WTC11 (cell line): Measurements from ENCODE around the gene TMEM127. TPM values are rescaled to one million over a fixed set of nuclear protein-coding genes. Genes with fewer than 3 reads are reported as not detected.

Experiments
- ATAC-seq: fragments of 200-7000 bp; cut with Tn5 transposase; 2 replicates; pipeline ENCODE4 v1.10.0; 2021; ENCODE audit warnings: mild to moderate bottlenecking, moderate library complexity
- CTCF ChIA-PET: fragments of 300-600 bp; sonication (Branson Sonifier 250); formaldehyde crosslinking; loops from one replicate; lab custom pipeline; 2021; ENCODE audit warnings: antibody characterized with exemption; lab: Charles Lee
- POLR2A ChIA-PET: fragments of 350-600 bp; sonication (Branson Sonifier 250); formaldehyde crosslinking; loops from one replicate; lab custom pipeline; 2021; ENCODE audit warnings: antibody characterized with exemption; lab: Charles Lee
- DNase-seq: peaks from one replicate; pipeline ENCODE4 v3.0.0; 2021; ENCODE audit warnings: low spot score
- H3K27ac Mint-ChIP-seq: 2 replicates; pipeline ENCODE4 v1.8.0; 2021; ENCODE audit warnings: mixed read lengths
- H3K27me3 Mint-ChIP-seq: 2 replicates; pipeline ENCODE4 v1.8.0; 2021; ENCODE audit warnings: low read depth, mild to moderate bottlenecking, moderate library complexity, mixed read lengths
- H3K36me3 Mint-ChIP-seq: 2 replicates; pipeline ENCODE4 v1.8.0; 2021; ENCODE audit warnings: mixed read lengths
- H3K4me1 Mint-ChIP-seq: 2 replicates; pipeline ENCODE4 v1.8.0; 2022; ENCODE audit warnings: mixed read lengths
- H3K4me3 Mint-ChIP-seq: 2 replicates; pipeline ENCODE4 v1.8.0; 2021; ENCODE audit warnings: mild to moderate bottlenecking, moderate library complexity, mixed read lengths
- H3K9me3 Mint-ChIP-seq: 2 replicates; pipeline ENCODE4 v1.8.0; 2021; ENCODE audit warnings: mixed read lengths
- AR ChIP-seq: fragments of 250-450 bp; sonication (Bioruptor Pico); IDR thresholded peaks from 2 replicates; pipeline ENCODE4 v1.9.0; 2021; ENCODE audit warnings: mild to moderate bottlenecking
- ATF2 ChIP-seq: sonication (generic); formaldehyde crosslinking; IDR thresholded peaks from 2 replicates; pipeline ENCODE4 v1.8.1; 2022; ENCODE audit warnings: low read depth, missing genetic modification reagents, borderline replicate concordance
- CBFB ChIP-seq: sonication (generic); formaldehyde crosslinking; IDR thresholded peaks from 2 replicates; pipeline ENCODE4 v1.8.1; 2022; ENCODE audit warnings: mild to moderate bottlenecking, low read depth, missing genetic modification reagents
- CREB1 ChIP-seq: sonication (generic); formaldehyde crosslinking; IDR thresholded peaks from 2 replicates; pipeline ENCODE4 v1.8.0; 2023; ENCODE audit warnings: mild to moderate bottlenecking, missing genetic modification reagents
- ERG ChIP-seq: fragments of 250-450 bp; sonication (Bioruptor Pico); IDR thresholded peaks from 2 replicates; pipeline ENCODE4 v1.8.0; 2021; ENCODE audit warnings: mild to moderate bottlenecking
- GRHL2 ChIP-seq: fragments of 250-450 bp; sonication (Bioruptor Pico); IDR thresholded peaks from 2 replicates; pipeline ENCODE4 v1.8.0; 2022; ENCODE audit warnings: mild to moderate bottlenecking, moderate library complexity; ENCODE audit not compliant: insufficient replicate concordance, severe bottlenecking
- JAZF1 ChIP-seq: fragments of 250-450 bp; sonication (Bioruptor Pico); IDR thresholded peaks from 2 replicates; pipeline ENCODE4 v1.9.0; 2021; ENCODE audit warnings: moderate library complexity, mild to moderate bottlenecking, inconsistent platforms
- JUN ChIP-seq: sonication (generic); formaldehyde crosslinking; IDR thresholded peaks from 2 replicates; pipeline ENCODE4 v1.8.0; 2023; ENCODE audit warnings: mild to moderate bottlenecking, missing genetic modification reagents
- MYBL2 ChIP-seq: sonication (generic); formaldehyde crosslinking; IDR thresholded peaks from 2 replicates; pipeline ENCODE4 v1.8.1; 2023; ENCODE audit warnings: mild to moderate bottlenecking, moderate library complexity, missing genetic modification reagents
- RELA ChIP-seq: sonication (generic); formaldehyde crosslinking; IDR thresholded peaks from 2 replicates; pipeline ENCODE4 v1.8.1; 2022; ENCODE audit warnings: missing genetic modification reagents, mild to moderate bottlenecking, borderline replicate concordance
- SP1 ChIP-seq: sonication (generic); formaldehyde crosslinking; conservative IDR thresholded peaks from 2 replicates; pipeline ENCODE4 v1.8.1; 2022; ENCODE audit warnings: missing genetic modification reagents
- TEAD4 ChIP-seq: sonication (generic); formaldehyde crosslinking; IDR thresholded peaks from 2 replicates; pipeline ENCODE4 v1.8.0; 2022; ENCODE audit warnings: mild to moderate bottlenecking, missing genetic modification reagents
- USF1 ChIP-seq: sonication (generic); formaldehyde crosslinking; IDR thresholded peaks from 2 replicates; pipeline ENCODE4 v1.8.0; 2022; ENCODE audit warnings: mild to moderate bottlenecking, missing genetic modification reagents
- ZNF219 ChIP-seq: sonication (generic); formaldehyde crosslinking; IDR thresholded peaks from 2 replicates; pipeline ENCODE4 v1.8.0; 2023; ENCODE audit warnings: missing genetic modification reagents, mild to moderate bottlenecking, borderline replicate concordance
- ZNF396 ChIP-seq: fragments of 250-450 bp; sonication (Bioruptor Pico); IDR thresholded peaks from 2 replicates; pipeline ENCODE4 v1.8.0; 2021; ENCODE audit warnings: mild to moderate bottlenecking, moderate library complexity, borderline replicate concordance
- ZNF512 ChIP-seq: sonication (generic); formaldehyde crosslinking; IDR thresholded peaks from 2 replicates; pipeline ENCODE4 v1.8.1; 2022; ENCODE audit warnings: missing genetic modification reagents, borderline replicate concordance
- ZNF671 ChIP-seq: fragments of 250-450 bp; sonication (Bioruptor Pico); IDR thresholded peaks from 2 replicates; pipeline ENCODE4 v1.8.0; 2021; ENCODE audit warnings: mild to moderate bottlenecking
- total RNA-seq: library from RNA; stranded (reverse); gene quantifications from 3 replicates; pipeline ENCODE4 v1.2.3, GENCODE V29; 2021

Gene TMEM127
- total RNA-seq, 1 experiment from 2014 or later = 22.9 TPM

DNA sequence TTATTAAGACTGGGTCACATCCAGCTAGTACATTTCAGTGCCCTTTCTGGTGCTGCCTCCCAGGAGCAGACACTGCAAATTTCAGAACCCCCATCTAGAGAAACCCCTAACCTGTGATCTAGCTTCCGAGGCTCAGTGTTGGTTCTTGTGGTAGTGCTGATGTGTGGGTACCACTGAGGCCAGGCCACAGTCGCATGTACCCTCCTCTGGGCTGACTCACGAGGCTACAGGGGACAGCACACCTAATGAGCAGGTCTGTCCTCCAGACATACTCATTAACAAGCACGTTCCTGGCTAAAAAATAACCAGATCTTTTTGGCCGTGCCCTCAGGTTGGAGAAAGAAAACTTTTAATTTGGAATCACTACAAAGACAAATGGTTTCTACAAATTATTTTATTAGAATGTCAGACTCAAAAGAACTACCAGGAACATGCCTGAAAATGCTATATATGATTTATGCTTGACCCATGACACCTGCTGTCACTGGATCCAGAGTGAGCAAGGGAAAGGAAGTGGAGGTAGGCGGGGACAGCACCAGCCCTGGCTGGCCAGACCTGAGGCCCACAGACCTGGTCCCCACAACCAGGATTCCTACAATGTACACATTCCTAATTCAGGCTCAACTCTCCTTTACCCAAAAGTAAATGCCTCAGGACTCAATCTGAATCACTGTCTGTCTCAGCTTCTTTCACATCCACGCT lies 8.7 kb upstream of the TMEM127 start (continued):
- TF ChIP-seq GRHL2 = no peak
- TF ChIP-seq USF1 (CRISPR knock-in tag) = no peak
- TF ChIP-seq, all 79 proteins: peak for 0

- no peak for ATAC-seq
- Mint-ChIP-seq H3K27me3 (no peaks in the 10 kb centered on the region), H3K4me3 (no peak overlapping the region), H3K9me3 (no peaks in the 10 kb centered on the region), H3K27ac (no peak overlapping the region), H3K4me1 (no peaks in the 10 kb centered on the region), H3K36me3 (peaks cover 73% of the 10 kb centered on the region)
- TF ChIP-seq CBFB (CRISPR knock-in tag) (no peak), ZNF396 (no peak), JUN (no peak), SP1 (no peak), ZNF512 (CRISPR knock-in tag) (no peak), GRHL2 (no peak), ERG (CRISPR knock-in tag) (no peak), ATF2 (CRISPR knock-in tag) (no peak), ZNF219 (CRISPR knock-in tag) (no peak), ZNF671 (CRISPR knock-in tag) (no peak), TEAD4 (CRISPR knock-in tag) (no peak), MYBL2 (CRISPR knock-in tag) (no peak), CREB1 (CRISPR knock-in tag) (no peak), USF1 (CRISPR knock-in tag) (no peak), JAZF1 (CRISPR knock-in tag) (no peak), RELA (no peak)
- ChIA-PET CTCF (no interaction called here), POLR2A (interaction anchor here (0.5 kb wide), 1 partner anchor 56 kb away, joined by 5 read pairs; no protein-coding TSS in a partner anchor)
- DNase-seq = no peak
Observed at GRCh38 chr2:96273763-96274162, 8.0 kb upstream of the TMEM127 start.

- Mint-ChIP-seq H3K36me3 (peaks cover 68% of the 10 kb centered on the region), H3K9me3 (no peaks in the 10 kb centered on the region), H3K4me1 (peaks cover 2% of the 10 kb centered on the region; the same call in 1 of the 2 replicates), H3K4me3 (no peak overlapping the region), H3K27me3 (no peaks in the 10 kb centered on the region), H3K27ac (no peak overlapping the region)
- no peak for TF ChIP-seq AR (CRISPR knock-in tag)
- DNase-seq (no peak), ATAC-seq (no peak)
- ChIA-PET CTCF (no interaction called here), POLR2A (no interaction called here)
Observed at GRCh38 chr2:96271995-96272394, 6.2 kb upstream of the TMEM127 start.
